Stimulated activated CD8-positive, alpha-beta memory T cell treated with anti-CD3 and anti-CD28 coated beads, Interleukin-15, amount 100 ng/mL, for 48 hours (primary cell): ENCODE data around the gene CTCF.

Experiments
- DNase-seq, 2 donors: peaks; one replicate each; pipeline ENCODE4 v3.0.0-alpha.2; 2020; ENCODE audit warnings: low read depth in 2 of 2

Gene CTCF

DNA sequence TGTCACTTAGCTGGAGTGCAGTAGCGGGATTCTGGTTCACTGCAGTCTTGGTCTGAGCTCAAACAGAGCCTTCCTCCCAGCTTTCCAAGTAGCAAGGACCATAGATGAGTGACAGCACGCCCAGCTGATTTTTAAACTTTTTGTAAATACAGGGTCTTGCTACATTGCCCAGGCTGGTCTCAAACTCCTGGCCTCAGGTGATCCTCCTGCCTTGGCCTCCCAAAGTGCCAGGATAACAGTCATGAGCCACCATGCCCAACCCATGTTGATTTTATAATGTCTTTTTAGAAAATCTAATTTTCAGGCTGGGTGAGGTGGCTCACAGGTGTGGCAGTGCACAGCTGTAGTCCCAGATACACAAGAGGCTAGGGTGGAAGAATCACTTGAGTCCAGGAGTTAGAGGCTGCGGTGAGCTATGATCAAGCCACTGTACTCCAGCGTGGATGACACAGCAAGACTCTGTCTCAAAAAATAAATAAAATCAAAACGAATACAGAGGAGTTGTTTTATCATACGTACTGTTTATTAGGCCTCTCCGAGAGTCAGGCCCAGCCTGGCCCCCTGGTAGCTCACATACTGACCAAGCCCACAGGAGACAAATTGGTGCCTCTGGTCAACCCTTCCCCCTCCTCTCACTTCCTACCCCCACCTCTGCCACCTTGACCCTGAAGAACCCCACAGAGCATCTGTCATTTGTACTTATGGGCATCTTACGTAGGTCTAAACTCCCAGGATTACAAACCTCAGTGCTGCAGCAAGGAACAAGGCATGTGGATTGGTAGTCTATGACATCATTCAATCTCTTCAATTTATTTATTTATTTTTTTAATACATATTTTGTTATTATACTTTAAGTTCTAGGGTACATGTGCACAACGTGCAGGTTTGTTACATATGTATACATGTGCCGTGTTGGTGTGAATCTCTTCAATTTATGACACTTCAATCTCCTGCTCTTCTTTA is 117.9 kb downstream of the CTCF start:
- DNase-seq, result no peak

DNA sequence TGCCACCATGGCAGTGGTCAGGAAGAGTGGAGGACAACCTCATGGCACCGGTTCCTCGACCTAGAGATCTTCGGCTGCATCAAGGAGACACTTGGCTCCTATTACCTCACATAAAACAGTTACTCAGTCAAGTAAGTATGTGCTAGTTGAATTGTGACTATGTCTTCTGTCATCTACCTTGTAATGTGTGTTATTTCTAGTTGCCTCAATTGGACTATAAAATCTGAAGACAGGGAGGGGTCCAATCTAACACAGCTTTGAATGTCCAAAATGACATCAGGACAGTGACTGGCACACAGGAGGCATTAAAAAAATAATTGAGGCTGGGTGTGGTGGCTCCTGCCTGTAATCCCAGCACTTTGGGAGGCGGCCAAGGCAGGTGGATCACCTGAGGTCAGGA is 121.4 kb downstream of the CTCF start:
- DNase-seq, result no peak

DNA sequence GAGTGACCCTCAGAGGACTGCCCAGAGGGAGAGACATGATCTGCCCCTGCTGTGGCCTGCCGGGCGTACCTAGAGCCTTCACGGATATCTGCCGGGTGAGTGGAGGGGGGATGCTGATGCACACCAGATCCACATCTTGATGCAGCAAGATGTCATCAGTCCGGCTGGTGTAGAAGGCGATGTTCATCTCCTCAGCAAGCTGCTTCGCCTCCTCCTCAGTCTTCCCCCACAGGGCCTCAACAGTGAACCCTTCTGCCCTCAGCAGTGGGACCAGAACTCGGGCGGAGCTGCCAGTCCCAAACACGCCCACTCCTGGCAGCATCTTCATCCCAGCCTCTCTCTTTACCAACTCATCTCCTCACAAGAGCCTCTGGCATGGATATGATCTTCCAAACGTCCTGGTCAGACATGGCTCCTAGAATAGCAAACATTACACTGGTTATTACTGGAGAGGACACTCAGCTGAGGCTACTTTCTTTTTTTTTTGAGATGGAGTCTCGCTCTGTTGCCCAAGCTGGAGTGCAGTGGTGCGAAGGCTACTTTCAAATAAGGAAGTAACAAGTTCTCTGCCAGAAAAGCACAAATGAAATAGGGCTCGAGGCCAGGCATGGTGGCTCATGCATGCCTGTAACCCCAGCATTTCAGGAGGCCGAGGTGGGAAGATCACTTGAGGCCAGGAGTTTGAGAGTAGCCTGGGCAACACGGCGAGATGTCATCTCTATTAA is 123.2 kb downstream of the CTCF start:
- no peak for DNase-seq
